ENCODE data around the gene CABCOCO1. TPM values are rescaled to one million over a fixed set of nuclear protein-coding genes. Genes with fewer than 3 reads are reported as not detected.

CABCOCO1 gene
- total RNA-seq, 1 donor from 2014 or later, result 0.47 TPM

- peaks cover 6% of the 10 kb centered on the region for H3K4me1 Mint-ChIP-seq (ENCODE audit: low read depth)
- H3K9me3 Mint-ChIP-seq (ENCODE audit: low read depth), result peaks cover 4% of the 10 kb centered on the region
- H3K4me3 Mint-ChIP-seq (ENCODE audit: unreplicated experiment), result no peak overlapping the region
- no peak for DNase-seq (ENCODE audit: low spot score)
- no peaks in the 10 kb centered on the region for H3K27me3 Mint-ChIP-seq (ENCODE audit: low read depth)
- no peaks in the 10 kb centered on the region for H3K36me3 Mint-ChIP-seq (ENCODE audit: low read depth)
- no peak overlapping the region for H3K27ac Mint-ChIP-seq (ENCODE audit: unreplicated experiment)
- no peak for TF ChIP-seq CTCF (IDR thresholded peaks at IDR 0.05)
Measured at GRCh38 chr10:61804414-61804813, 141.7 kb downstream of the CABCOCO1 start.

DNA sequence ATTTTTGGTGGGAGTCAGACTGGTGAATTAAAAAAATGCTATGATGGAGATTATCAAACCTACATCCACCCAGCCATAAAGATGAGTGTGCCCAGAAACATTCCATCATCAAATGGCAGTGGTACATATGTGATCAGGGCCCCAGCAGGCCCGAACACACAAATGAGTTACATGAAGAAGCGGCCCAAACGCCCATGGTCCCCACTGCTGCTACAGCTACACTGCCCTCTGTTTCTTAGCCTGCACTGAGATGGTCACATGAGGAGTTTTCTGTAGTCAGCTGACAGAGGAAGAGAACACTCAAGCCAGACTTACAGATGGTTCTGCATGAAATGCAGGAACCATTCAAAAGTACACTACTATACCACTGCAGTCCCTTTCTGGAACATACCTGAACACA, 142.4 kb downstream of the CABCOCO1 start:
- Mint-ChIP-seq H3K27ac (ENCODE audit: unreplicated experiment) (no peak overlapping the region), H3K27me3 (ENCODE audit: low read depth) (no peaks in the 10 kb centered on the region), H3K4me3 (ENCODE audit: unreplicated experiment) (no peak overlapping the region), H3K9me3 (ENCODE audit: low read depth) (peaks cover 4% of the 10 kb centered on the region), H3K4me1 (ENCODE audit: low read depth) (peaks cover 6% of the 10 kb centered on the region), H3K36me3 (ENCODE audit: low read depth) (no peaks in the 10 kb centered on the region)
- DNase-seq (ENCODE audit: low spot score), result no peak
- TF ChIP-seq CTCF (IDR thresholded peaks at IDR 0.05), result no peak

DNA sequence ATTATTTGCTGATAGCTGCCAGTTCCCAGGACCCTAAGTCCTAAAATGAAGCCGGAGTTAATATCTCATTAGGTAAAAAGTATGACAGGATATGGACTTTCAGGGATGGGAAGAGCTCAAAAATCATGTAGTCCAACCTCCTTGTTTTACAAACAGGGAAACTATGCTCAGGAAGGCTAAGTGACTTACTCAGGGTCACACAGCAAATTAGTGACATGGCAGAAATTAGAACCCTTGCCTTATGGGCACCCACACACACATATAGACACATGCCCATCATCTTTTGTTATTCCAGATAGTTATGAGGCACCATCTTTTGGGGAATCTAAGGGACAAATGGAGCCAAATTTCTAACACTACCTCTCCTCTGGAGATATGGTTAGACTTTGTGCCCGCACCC, 147.5 kb downstream of the CABCOCO1 start:
- Mint-ChIP-seq H3K27me3 (ENCODE audit: low read depth) (no peaks in the 10 kb centered on the region), H3K4me3 (ENCODE audit: unreplicated experiment) (no peak overlapping the region), H3K36me3 (ENCODE audit: low read depth) (no peaks in the 10 kb centered on the region), H3K27ac (ENCODE audit: unreplicated experiment) (no peak overlapping the region), H3K9me3 (ENCODE audit: low read depth) (peaks cover 4% of the 10 kb centered on the region), H3K4me1 (ENCODE audit: low read depth) (no peaks in the 10 kb centered on the region)
- DNase-seq (ENCODE audit: low spot score), result no peak
- TF ChIP-seq CTCF (IDR thresholded peaks at IDR 0.05), result no peak

GRCh38 chr10:61812052-61812721, 149.5 kb downstream of the CABCOCO1 start:
- no peak overlapping the region for H3K27ac Mint-ChIP-seq (ENCODE audit: unreplicated experiment)
- H3K4me1 Mint-ChIP-seq (ENCODE audit: low read depth), result no peaks in the 10 kb centered on the region
- H3K4me3 Mint-ChIP-seq (ENCODE audit: unreplicated experiment), result no peak overlapping the region
- no peaks in the 10 kb centered on the region for H3K36me3 Mint-ChIP-seq (ENCODE audit: low read depth)
- no peak for TF ChIP-seq CTCF (IDR thresholded peaks at IDR 0.05)
- peaks cover under 1% of the 10 kb centered on the region for H3K9me3 Mint-ChIP-seq (ENCODE audit: low read depth)
- H3K27me3 Mint-ChIP-seq (ENCODE audit: low read depth), result no peaks in the 10 kb centered on the region
- DNase-seq (ENCODE audit: low spot score), result no peak

DNA sequence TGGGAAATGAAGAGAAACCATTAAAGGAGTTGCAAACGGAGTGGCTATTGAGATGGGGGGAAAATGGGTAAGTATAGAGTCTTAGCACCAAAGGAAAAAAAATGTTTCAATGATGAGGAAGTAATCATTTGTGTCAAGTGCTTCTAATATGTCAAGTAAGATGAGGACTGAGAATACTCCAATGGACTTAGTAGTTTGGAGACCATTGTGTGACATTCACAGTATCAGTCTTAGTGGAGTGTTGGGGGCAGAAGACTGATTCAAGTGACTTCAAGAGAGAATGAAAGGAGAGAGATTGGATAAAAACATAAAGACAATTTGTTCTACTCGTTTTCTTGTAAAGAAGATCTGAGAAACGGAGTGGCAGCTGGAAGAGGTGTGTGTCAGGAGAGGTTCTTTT, 150.2 kb downstream of the CABCOCO1 start:
- Mint-ChIP-seq H3K9me3 (ENCODE audit: low read depth) (no peaks in the 10 kb centered on the region), H3K27ac (ENCODE audit: unreplicated experiment) (no peak overlapping the region)
- no peak for TF ChIP-seq CTCF (IDR thresholded peaks at IDR 0.05)

More for the DNA sequence above, 150.2 kb downstream of the CABCOCO1 start:
- Mint-ChIP-seq H3K36me3 (ENCODE audit: low read depth) (no peaks in the 10 kb centered on the region), H3K4me1 (ENCODE audit: low read depth) (peaks cover 5% of the 10 kb centered on the region), H3K27me3 (ENCODE audit: low read depth) (no peaks in the 10 kb centered on the region), H3K4me3 (ENCODE audit: unreplicated experiment) (no peak overlapping the region)
- no peak for DNase-seq (ENCODE audit: low spot score)

All from chondrocyte (in vitro differentiated cells).